IMR-90 (cell line): ENCODE measurements around the gene ZFR. TPM values are rescaled to one million over a fixed set of nuclear protein-coding genes. Genes with fewer than 3 reads are reported as not detected.

Source experiments
- ATAC-seq: fragments of 200-7000 bp; cut with Tn5 transposase; 2 replicates; pipeline ENCODE4 v1.9.1; 2020; ENCODE audit warnings: low read depth, mild to moderate bottlenecking, moderate library complexity
- BruUV-seq: library from RNA; stranded (reverse); fragments of 400-500 nt; replicated peaks from 2 replicates; lab custom pipeline; 2021; lab: Mats Ljungman, UMichigan
- CTCF ChIA-PET: fragments of 300-600 bp; formaldehyde crosslinking; extraction: SDS; loops from one replicate; lab custom pipeline; 2021; ENCODE audit warnings: antibody characterized with exemption; lab: Yijun Ruan, JAX
- POLR2A ChIA-PET: fragments of 300-600 bp; sonication (Branson Sonifier 250); formaldehyde crosslinking; loops from one replicate; lab custom pipeline; 2022; ENCODE audit warnings: antibody characterized with exemption; ENCODE audit not compliant: unreplicated experiment; lab: Charles Lee
- DNase-seq: peaks from one replicate; pipeline ENCODE4 v3.0.0; 2013
- H2AFZ ChIP-seq: replicated peaks from 2 replicates; pipeline ENCODE3; 2013; ENCODE audit warnings: low read length, mild to moderate bottlenecking; ENCODE audit not compliant: poor library complexity
- H2AK5ac ChIP-seq: 2 replicates; pipeline ENCODE4 v1.6.1; 2013; ENCODE audit warnings: low read depth, low read length, inconsistent platforms
- H2AK9ac ChIP-seq: replicated peaks from 2 replicates; pipeline ENCODE3; 2013; ENCODE audit warnings: mild to moderate bottlenecking, low read depth, low read length, moderate library complexity; ENCODE audit not compliant: poor library complexity
- H2BK120ac ChIP-seq: 2 replicates; pipeline ENCODE4 v1.6.1; 2013; ENCODE audit warnings: low read depth, low read length, inconsistent platforms
- H2BK15ac ChIP-seq: 3 replicates; pipeline ENCODE4 v1.6.1; 2013; ENCODE audit warnings: low read depth, low read length, inconsistent platforms
- H2BK20ac ChIP-seq: 2 replicates; pipeline ENCODE4 v1.6.1; 2013; ENCODE audit warnings: low read depth, mild to moderate bottlenecking, inconsistent platforms, low read length, moderate library complexity
- H2BK5ac ChIP-seq: 2 replicates; pipeline ENCODE4 v1.6.1; 2013; ENCODE audit warnings: mild to moderate bottlenecking, low read depth, low read length, inconsistent platforms; ENCODE audit not compliant: poor library complexity, severe bottlenecking
- H3K14ac ChIP-seq: replicated peaks from 2 replicates; pipeline ENCODE4 v1.6.1; 2013; ENCODE audit warnings: low read depth, low read length, inconsistent platforms
- H3K18ac ChIP-seq: 2 replicates; pipeline ENCODE4 v1.6.1; 2013; ENCODE audit warnings: low read depth, low read length, control low read depth
- H3K23ac ChIP-seq: 2 replicates; pipeline ENCODE4 v1.6.1; 2013; ENCODE audit warnings: low read depth, low read length, inconsistent platforms
- H3K27ac ChIP-seq: 2 replicates; pipeline ENCODE4 v1.5.1; 2013; ENCODE audit warnings: mild to moderate bottlenecking, control low read depth, low read length; ENCODE audit not compliant: insufficient read depth
- H3K27me3 ChIP-seq: 2 replicates; pipeline ENCODE4 v1.6.1; 2013; ENCODE audit warnings: low read length; ENCODE audit not compliant: control insufficient read depth, insufficient read depth
- H3K36me3 ChIP-seq: 2 replicates; pipeline ENCODE4 v1.6.1; 2013; ENCODE audit warnings: low read length, mixed read lengths; ENCODE audit not compliant: control insufficient read depth, insufficient read depth
- H3K4ac ChIP-seq: 2 replicates; pipeline ENCODE4 v1.6.1; 2013; ENCODE audit warnings: low read depth, low read length, inconsistent platforms
- H3K4me1 ChIP-seq: 2 replicates; pipeline ENCODE4 v1.6.1; 2013; ENCODE audit warnings: low read length, mixed read lengths; ENCODE audit not compliant: control insufficient read depth, insufficient read depth
- H3K4me2 ChIP-seq: 2 replicates; pipeline ENCODE4 v1.6.1; 2013; ENCODE audit warnings: low read depth, mild to moderate bottlenecking, control low read depth, low read length, moderate library complexity
- H3K4me3 ChIP-seq: 2 replicates; pipeline ENCODE4 v1.5.1; 2013; ENCODE audit warnings: low read depth, mild to moderate bottlenecking, control low read depth, low read length, moderate library complexity; ENCODE audit not compliant: insufficient read depth
- H3K56ac ChIP-seq: 2 replicates; pipeline ENCODE4 v1.6.1; 2013; ENCODE audit warnings: low read length, inconsistent platforms; ENCODE audit not compliant: insufficient read depth; ENCODE audit errors: extremely low read depth
- H3K79me1 ChIP-seq, 2 experiments: 2 replicates each; pipeline ENCODE4 v1.6.1; 2013; ENCODE audit warnings: low read length in 2 of 2, inconsistent platforms in 1 of 2, low read depth in 1 of 2
- H3K9ac ChIP-seq: 2 replicates; pipeline ENCODE4 v1.6.1; 2013; ENCODE audit warnings: low read depth, low read length, control low read depth
- H3K9me1 ChIP-seq: 2 replicates; pipeline ENCODE4 v1.6.1; 2013; ENCODE audit warnings: low read length, inconsistent platforms; ENCODE audit not compliant: insufficient read depth
- H3K9me3 ChIP-seq: 2 replicates; pipeline ENCODE4 v1.6.1; 2013; ENCODE audit warnings: low read length; ENCODE audit not compliant: control insufficient read depth, insufficient read depth
- H4K20me1 ChIP-seq: 2 replicates; pipeline ENCODE4 v1.6.1; 2013; ENCODE audit warnings: low read length, inconsistent platforms; ENCODE audit not compliant: insufficient read depth
- H4K5ac ChIP-seq: 2 replicates; pipeline ENCODE4 v1.6.1; 2013; ENCODE audit warnings: mild to moderate bottlenecking, low read depth, low read length, control low read depth
- H4K8ac ChIP-seq, 2 experiments: 2 replicates each; pipeline ENCODE4 v1.6.1; 2013; ENCODE audit warnings: low read depth in 2 of 2, low read length in 2 of 2, control low read depth in 1 of 2, inconsistent platforms in 1 of 2
- H4K91ac ChIP-seq: 2 replicates; pipeline ENCODE4 v1.6.1; 2013; ENCODE audit warnings: low read depth, low read length, inconsistent platforms; ENCODE audit not compliant: insufficient read depth
- CEBPB ChIP-seq: IDR thresholded peaks from 2 replicates; pipeline ENCODE4 v1.6.1; 2012; ENCODE audit warnings: low read depth, low read length, improper control_type of control experiment
- ELK1 ChIP-seq: fragments of 150-350 bp; IDR thresholded peaks from 2 replicates; pipeline ENCODE4 v1.6.1; 2016; ENCODE audit warnings: low read depth, mild to moderate bottlenecking, low read length, moderate library complexity, borderline replicate concordance
- NFE2L2 ChIP-seq: fragments of 150-350 bp; IDR thresholded peaks from 2 replicates; pipeline ENCODE4 v1.6.1; 2016; ENCODE audit warnings: low read depth, mild to moderate bottlenecking, low read length
- RAD21 ChIP-seq: IDR thresholded peaks from 2 replicates; pipeline ENCODE4 v1.6.1; 2012; ENCODE audit warnings: low read length, improper control_type of control experiment
- SMC3 ChIP-seq: fragments of 150-350 bp; IDR thresholded peaks from 2 replicates; pipeline ENCODE4 v1.6.1; 2016; ENCODE audit warnings: low read depth, mild to moderate bottlenecking, antibody characterized with exemption, low read length, moderate library complexity
- dilution Hi-C: fragments of 300-500 bp; cut with HindIII; formaldehyde crosslinking; loops from one replicate; pipeline ENCODE4 v1.14.3; 2018; ENCODE audit warnings: low sequenced_read_pairs; ENCODE audit not compliant: unreplicated experiment
- in situ Hi-C: fragments of 300-500 bp; cut with MboI; formaldehyde crosslinking; loops from 3 replicates; pipeline ENCODE4 v1.14.3; 2019; ENCODE audit warnings: low sequenced_read_pairs, inconsistent platforms, mixed read lengths
- intact Hi-C: fragments of 100-400 bp; cut with micrococcal nuclease; formaldehyde crosslinking; loops from 2 replicates; pipeline ENCODE4 v1.10.0; 2022
- polyA plus RNA-seq, 3 experiments: library from polyadenylated mRNA; depleted of rRNA; stranded (reverse); fragments of >200 nt; gene quantifications; 2 replicates each; pipeline ENCODE4 v1.2.3, GENCODE V29; 2012; ENCODE audit warnings: low replicate concordance in 1 of 3
- total RNA-seq: library from RNA; depleted of rRNA; stranded (reverse); fragments of >200 nt; gene quantifications from 2 replicates; pipeline ENCODE4 v1.2.3, GENCODE V29; 2012

Gene ZFR
- total and polyA plus RNA-seq, 2 of the 4 experiments (the other 2 are of a cell fraction): 30.4 to 81.4 TPM

- no peak overlapping the region for H3K4ac ChIP-seq
- ChIA-PET POLR2A (no interaction called here), CTCF (interaction anchor here (0.6 to 1.3 kb wide), 3 partner anchors 13 to 207 kb away, joined by 3 to 9 read pairs (median 8); no protein-coding TSS in a partner anchor)
- peaks cover 3% of the 10 kb centered on the region; the same call in 1 of the 2 replicates for H3K9me1 ChIP-seq
- H3K9ac ChIP-seq: no peak overlapping the region
- H3K4me3 ChIP-seq: no peak overlapping the region
- in situ Hi-C loops: no loop called here
- no peak overlapping the region for H2BK120ac ChIP-seq
- dilution Hi-C loops: no loop called here
- peak overlapping the region; percentile 18 for H2BK5ac ChIP-seq
- no peak overlapping the region for H3K56ac ChIP-seq
- H4K8ac ChIP-seq: no peak overlapping the region
- BruUV-seq: no TSS peak
- no peak overlapping the region for H3K18ac ChIP-seq
- no peak overlapping the region for H2AK9ac ChIP-seq
- H3K4me1 ChIP-seq: no peaks in the 10 kb centered on the region
- intact Hi-C loops: no loop called here
- H2BK15ac ChIP-seq: no peak overlapping the region
- ATAC-seq: no peak
- no peak overlapping the region for H3K27ac ChIP-seq
- no peaks in the 10 kb centered on the region for H3K9me3 ChIP-seq
- no peak overlapping the region for H4K5ac ChIP-seq
- no peak overlapping the region for H2BK20ac ChIP-seq
- H2AFZ ChIP-seq: no peak overlapping the region
- no peak overlapping the region for H4K91ac ChIP-seq
- H3K4me2 ChIP-seq: no peak overlapping the region
- TF ChIP-seq RAD21: no peak
- no peak for TF ChIP-seq ELK1
- TF ChIP-seq CEBPB: no peak
- TF ChIP-seq SMC3: no peak
- no peak for TF ChIP-seq NFE2L2
- H3K79me1 ChIP-seq: peaks cover 12% of the 10 kb centered on the region in 2 experiments
- no peak overlapping the region for H2AK5ac ChIP-seq
- no peaks in the 10 kb centered on the region for H3K27me3 ChIP-seq
- no peak for DNase-seq
- no peaks in the 10 kb centered on the region; the same call in 1 of the 2 replicates for H4K20me1 ChIP-seq
- H3K36me3 ChIP-seq: peaks cover 32% of the 10 kb centered on the region
- no peak overlapping the region for H3K14ac ChIP-seq
- H3K23ac ChIP-seq: no peak overlapping the region
Measured at GRCh38 chr5:32379421-32379820, 65.1 kb downstream of the ZFR start.
